Measurements from ENCODE around the gene ARID1B.

The ARID1B gene

DNA sequence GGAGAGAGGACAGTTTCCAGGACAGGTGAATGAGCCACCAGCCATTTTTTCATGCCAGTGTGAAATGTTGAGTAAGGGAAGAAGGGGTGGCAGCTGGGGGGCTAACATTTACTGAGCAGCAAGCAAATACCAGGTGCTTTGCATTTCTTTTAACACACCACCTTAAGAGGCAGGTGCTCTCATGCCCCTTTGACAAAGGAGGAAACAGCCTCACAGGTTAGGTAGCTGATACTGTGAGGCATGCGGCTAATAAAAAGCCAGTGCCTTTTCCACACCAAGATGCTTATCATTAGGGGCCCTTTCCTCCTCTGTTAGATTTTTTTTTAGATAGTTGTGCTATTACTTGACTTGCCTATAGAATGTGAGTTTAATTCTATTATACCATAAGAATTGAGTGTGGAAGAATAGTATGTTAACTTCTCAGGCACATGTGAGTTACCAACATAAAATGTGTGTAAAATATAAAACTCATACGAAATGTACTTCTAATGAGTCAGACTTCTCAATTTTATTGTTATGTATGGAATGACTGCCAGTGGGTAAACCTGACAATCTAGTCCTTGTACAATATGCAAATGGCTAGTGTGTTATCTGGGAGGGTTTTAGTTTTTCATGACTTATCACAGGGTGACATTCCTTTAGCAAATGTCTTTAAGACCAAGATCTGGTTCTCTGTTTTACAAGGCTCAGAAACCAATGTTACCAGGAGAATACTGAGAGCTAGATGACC lies 286.2 kb downstream of the ARID1B start:
- peak; percentile 37 for DNase-seq

DNA sequence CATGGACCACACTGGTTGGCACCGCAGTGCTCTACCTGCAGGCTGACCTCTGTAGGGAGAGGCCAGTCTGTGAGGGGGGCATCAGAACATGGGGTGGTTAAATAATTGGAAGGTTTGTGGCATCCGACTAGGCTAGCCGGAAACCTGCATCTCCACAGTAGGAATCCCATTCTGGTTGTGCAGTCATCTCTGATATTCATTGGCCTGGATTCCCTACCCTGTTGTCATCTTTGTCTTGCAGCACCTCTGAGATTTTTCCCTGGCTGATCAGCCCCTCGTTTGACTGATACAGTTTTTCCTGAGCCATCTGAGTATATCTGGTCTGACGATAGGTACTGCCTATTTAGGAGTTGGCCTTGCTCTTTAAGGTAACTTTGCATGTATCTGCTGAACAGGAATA lies 286.7 kb downstream of the ARID1B start:
- no peak for DNase-seq

DNA sequence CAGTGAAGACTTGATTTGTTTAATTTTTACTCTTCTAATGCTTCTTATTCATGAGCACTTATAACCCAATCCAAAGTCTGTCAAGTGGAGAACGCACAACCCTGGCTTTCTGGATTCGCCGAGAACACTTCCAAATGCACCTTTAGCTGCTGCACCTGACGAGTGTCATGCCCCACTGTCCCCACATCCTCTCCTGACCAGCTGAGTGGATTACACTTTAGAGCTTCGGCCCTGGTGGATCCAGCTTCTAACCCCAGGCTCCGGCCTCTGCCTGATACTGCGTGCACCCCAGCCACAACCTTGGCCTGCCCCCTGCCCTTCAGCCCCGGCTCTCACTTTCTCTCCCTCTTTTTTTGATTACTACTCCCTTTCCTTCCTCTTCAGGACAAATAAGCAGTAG lies 287.3 kb downstream of the ARID1B start:
- no peak for DNase-seq

DNA sequence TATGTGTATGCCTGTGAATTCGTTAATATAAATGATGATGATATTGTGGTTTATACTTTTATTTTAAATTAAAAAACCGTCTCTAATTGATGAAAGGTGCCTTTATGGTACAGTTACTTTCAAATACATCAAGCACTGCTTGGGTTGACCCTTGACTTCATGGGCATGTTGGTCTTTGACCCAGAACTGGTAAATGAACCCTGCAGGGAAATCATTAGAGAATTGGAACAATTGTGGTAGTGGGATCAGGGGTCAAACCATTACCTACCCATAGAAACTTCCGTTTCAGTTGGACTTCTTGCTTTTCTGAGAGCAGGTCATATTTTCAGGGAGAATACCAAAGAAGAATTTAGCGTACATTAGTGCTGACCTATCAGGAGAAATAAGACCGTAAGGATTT lies 288.2 kb downstream of the ARID1B start:
- DNase-seq: no peak

DNA sequence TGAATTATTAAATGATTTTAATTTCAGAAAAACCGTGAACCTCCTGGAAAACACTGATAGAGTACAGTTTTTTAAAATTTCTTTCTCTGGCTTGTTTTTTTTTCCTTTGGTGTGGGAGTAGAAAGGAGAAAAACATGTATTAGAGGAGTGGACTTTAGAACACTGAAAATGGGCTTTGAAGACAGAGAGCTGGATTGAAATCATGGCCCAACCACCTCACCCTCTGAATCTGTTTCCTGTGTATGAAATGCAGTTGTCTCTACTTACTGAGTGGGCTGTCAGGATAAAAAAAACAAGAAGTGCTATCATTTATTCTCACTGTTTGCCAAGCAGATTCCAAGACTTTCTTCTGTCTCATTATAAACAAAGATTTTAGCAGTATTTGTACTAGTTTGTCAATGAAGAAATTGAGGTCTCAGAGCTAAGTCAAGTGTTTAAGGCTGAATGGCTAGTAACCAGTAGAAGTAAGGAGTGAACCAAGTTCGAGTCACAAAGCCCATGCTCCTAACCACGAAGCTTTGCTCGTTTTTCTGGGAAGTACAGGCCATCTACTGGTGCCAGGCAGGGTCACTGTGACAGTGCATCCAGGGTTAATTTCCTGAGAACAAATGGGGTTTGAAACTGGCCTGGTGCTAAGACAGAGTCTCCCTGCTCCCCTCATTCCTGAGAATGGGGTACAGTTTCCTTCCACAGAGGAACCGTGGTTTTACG lies 289.8 kb downstream of the ARID1B start:
- DNase-seq: no peak

DNA sequence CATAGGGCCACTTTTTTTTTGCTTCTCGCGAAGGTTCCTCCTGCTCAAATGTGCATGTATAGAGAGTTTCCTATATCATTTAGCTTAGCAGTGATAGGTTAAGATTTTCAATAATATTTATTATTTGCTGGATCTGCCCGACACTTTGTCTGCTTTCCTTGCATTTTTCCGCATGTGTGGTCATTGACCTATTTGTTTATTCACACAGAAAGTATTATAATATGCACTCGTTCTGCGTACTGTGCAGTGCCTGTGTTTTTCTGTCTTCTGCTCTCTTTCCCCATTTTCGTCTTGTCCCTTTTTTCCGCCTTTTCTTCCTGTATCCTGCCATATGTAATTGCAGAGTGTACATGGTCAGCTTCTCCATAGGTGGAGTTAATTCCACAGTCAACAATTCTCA lies 290.3 kb downstream of the ARID1B start:
- no peak for DNase-seq

DNA sequence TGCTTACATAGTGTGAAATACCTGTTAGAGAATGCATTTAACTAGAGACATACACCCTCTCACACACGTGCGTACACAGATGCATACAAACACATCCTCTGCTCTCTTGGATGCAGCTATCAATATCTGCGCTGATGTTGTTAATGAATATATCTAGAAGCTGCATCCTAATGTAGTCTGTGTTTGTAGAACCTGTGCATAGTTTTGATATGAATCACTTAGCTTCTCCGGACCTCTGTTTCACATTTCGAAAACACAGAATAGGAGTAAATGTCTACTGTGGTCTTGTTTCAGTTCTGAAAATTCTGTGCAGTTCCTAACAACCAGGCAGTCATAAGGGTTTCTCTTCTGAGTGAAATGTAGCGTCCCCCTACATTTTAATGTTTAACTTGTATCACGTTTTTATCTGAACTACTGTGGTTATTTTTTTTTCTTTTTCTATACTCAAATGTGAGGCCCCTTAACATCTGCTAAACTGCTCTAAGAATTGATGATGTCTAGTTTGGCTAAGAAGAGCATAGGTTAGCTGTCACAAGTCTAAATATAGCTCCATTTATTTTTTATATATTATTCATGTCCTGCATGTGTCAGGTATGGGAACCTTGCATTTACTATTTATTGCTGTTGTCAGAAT lies 291.6 kb downstream of the ARID1B start:
- DNase-seq: no peak

DNA sequence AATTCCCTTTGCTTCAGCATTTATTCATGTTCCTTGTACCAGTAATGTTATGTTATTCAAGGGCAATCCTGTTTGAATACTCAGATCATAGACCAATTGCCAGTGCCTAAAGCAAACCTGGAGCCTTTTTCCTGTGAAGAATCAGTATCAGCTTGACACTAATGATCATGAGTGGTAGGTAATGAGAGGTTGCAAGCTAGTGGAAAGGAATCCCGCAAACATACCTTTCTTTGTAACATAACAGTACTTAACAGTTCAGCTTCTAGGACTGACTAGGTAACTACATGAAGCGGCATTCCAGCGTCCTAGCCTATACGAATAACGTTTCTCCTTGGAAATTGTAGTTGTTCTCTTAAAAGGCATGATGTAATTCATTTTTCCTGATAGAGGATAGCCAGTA lies 292.4 kb downstream of the ARID1B start:
- DNase-seq: no peak

DNA sequence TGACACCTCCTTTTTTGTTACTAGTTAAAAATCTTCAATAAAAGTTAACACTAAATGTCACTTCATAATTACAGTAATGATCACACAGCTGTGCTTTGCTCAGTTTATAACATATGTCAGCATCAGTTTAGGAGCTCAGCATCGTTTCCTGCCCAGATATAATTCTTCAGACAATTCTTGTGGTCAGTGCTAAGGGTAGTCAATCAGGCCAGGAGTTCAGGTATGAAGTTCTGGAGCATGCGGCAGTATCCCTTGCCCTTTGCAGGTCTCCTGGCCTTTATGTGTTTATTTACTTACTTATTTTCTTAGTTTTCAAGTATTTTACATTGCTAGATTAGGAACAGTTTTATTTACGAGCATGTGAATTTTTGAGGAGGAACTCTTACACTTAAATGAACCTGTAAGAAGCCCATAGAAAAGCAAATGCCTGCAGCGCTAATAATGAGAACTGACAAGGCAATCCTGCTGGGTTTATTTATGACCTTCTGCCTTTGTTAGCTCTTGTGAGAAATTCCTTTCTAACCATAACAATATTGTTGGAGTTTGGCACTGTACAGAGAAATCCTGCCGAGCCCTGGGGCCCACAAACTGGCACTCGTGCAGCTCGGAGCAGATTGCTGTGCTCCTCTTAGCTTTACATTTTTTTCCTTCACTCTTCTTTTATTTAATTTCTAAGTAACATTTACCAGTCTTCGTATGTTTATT lies 293.4 kb downstream of the ARID1B start:
- peak; percentile 24 for DNase-seq

DNA sequence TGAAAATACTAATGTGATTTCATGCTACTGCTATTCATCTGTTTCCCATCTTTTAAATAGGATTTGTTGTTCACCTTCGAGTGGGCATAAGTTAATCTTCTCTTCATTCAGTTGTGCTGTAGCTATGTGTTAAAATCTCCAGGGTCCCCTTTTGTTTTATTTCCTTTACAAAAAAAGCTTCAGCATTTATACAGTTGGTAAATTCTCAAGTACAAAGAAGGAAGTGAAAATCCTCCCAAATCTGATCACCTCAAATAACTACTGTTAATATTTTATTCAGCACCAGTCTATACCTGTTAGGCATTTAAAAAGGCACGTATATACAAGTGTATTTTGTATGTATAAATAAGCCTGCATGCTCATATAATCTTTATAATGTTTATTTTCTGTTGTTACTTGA lies 294.9 kb downstream of the ARID1B start:
- DNase-seq: no peak

DNA sequence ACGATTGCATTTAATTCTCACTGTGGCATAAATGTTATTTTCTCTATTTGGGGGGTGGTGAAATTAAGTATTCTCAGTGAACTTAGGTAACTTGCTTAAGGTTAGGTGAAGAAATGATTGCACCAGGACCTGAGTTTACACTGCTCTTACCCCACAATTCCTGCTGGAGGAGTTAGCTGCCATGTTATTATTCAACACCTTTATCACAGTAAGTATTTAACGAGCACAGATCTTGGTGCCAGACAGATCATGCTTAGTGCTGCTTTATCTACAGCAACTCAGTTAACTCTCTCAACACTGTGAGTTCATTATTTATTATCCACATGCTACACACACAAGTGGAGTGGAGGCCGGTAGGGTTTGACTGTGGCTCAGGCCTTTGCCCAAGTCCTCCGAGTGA lies 296.4 kb downstream of the ARID1B start:
- DNase-seq: no peak

DNA sequence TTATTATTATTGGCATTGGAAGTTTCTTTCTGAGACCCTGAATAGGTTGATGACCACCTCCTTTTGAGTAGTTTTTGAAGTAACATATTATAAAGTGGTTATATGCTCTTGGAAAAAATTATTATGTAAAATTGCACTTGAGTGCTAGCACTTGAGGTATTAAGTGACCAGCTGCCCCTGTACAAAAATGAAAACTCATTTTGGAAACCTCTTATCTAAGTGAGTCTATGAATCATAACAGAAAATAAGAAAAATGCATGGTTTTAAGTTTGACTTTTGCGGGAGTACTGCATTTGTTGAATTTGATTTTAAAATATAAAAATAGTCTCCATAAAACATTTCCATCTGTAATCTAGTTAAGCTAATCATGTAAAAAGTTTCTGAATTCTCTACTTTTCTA lies 297.8 kb downstream of the ARID1B start:
- no peak for DNase-seq

DNA sequence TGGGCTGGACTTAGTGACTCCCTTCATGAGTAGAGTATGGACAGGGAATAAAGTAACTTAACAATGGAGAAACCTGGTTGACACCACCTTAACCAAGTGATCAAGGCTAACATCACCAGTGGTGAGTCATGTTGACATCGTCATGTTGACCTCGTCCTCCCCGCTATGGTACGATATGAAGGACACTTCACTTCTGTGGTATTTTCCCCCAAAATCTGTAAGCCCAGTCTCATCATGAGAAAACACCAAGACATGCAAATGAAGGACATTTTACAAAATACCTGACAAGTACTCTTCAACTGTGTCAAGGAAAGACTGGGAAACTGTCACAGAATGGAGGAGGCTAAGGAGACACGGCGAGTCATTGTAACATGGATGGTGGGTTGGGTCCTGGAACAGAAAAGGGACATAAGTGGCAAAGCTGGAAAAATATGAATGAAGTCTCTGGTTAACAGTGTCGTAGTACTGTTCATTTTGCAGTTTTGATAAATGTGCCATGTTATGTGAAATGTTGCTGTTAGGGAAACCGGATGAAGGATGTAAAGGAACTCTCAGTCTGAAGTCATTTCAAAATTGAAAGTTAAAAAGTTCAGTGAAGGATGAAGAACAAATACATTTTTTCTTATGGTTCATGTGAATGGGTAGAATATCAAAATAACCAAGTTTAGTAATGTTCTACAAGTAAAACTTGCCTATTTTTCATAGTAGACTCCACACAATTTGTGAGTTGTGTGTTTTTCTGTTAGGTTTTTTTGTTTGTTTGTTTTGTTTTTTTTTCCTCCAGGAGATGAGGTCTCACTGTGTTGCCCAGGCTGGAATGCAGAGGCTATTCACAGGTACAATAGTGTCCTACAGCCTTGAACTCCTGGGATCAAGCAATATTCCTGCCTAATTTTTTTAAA lies 298.6 kb downstream of the ARID1B start:
- DNase-seq: peak; percentile 33

DNA sequence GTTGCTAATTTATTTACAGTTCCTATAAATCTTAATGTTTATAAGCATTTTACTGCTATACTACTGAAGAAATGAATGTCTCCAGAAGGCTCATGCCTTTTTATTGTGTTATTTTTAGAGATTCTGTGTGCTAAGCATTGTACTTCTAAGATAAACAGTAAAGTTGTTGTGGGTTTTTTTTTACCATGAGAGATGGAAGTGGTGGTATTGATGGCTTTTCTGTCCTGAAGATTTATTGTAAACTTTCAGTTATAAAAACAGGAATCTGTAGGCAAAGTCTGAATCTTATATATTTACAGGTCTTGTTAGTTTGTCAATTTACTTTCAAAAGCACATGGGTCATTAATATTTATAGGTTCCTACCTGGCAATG lies 299.3 kb downstream of the ARID1B start:
- DNase-seq: no peak

DNA sequence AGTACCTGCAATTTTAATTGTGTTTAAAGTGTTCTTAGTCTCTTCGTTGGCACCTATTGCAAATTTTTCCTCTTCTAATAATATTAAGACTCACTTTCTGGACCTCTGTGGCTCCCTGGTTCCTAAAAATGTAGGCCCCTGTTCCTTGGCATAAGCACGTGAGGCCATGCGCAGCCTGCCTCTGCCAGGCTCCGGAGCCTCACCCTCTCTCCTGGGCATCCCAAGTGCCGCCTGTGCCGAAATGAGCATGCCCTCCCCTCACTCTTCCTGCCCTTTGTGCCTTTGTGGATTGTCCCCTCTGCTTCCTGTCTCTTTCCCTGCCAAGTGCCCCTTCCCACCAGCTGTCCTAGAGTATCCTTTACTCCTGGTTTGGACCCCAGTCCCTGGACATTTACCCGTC lies 300.1 kb downstream of the ARID1B start:
- DNase-seq: no peak

DNA sequence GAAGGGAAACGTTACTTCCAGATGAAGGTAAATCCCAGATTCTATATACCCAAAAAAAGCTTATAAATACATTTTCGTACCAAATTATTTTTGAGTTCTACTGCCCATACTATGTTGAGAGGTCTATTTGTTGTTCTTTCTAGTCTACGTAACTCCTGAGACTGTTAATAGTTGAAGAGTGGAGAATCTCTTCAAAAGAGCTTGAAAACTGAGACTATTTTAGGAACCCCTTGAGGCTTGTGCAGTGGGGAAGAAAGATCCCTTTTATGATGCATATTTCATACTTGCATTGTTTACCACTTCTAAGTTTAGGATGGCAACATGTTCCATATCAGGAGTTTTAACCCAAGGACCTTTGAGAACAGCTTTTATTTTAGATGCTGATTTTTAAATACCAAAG lies 301.1 kb downstream of the ARID1B start:
- DNase-seq: no peak

DNA sequence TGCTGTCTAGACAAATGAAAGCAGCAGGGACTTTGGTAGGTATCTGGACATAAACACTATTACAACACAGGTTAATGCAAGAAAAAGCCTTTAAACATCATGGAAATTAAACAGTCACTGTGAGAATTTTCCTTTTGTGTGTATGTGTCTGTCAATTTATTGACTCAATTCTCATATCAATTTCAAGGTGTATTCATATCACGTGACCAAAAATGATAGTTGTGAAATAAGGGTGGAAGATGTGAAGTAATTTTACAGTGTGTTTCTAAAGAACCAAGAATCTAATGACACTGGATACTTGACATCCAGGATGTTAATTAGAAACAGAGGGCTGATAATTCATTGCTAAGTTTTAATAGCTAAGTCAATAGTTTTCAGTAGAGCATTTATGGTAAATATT lies 302.1 kb downstream of the ARID1B start:
- DNase-seq: no peak

DNA sequence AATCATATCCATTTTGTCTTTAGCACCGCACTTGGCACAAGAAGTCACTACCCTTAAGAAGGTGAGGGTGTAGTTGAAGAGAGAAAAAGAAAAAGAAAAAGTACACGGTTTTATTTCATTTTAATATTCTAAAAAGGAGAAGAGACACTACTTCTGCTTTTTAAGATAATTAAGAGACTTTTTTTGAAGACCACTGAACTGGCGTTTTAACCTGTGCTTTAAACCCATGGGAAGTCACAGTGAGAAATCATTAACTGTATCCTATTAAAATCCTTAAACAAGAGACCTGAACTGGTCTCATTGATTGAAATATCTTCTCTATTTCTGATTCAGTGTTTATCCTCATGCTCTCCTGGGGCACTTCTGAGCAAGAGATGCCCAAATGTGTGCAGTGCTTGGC lies 302.6 kb downstream of the ARID1B start:
- DNase-seq: no peak

DNA sequence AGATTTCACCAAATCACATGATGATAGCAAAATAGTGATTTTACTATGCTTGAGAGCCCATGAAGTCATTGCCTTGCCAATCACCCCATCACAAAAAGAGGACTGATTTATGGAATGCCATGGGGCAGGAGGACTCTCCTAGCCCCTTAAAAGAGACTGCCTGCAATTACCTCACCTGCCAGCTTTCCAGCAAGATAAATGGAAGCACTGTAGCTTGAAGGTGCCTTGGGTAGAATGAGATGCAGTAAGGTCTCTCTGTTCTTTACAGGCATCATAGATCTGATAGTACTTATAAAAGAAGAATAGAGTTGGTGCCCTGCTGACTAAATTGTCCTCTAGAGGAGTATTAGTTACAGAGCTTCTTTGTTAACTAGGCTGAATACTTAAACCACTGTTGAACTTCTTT lies 303.8 kb downstream of the ARID1B start:
- no peak for DNase-seq

DNA sequence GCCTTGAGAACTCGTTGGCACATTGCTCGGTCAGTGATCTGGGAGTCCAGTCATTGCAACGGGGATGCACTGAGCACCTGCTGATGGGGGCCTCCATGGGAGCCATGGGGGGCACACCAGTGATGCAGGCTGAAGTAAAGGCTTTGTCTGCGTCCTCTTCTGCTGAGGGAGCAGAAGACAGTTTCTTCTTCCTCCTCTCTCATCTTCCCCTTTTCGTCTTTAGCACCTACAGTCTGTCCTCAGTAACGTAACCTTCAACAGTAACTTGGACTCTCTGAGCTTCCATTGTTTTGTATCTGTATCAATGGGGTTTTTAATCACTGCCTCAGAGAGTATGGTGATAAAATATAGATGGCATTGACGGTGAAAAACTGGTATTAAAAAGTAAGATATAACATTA lies 306.2 kb downstream of the ARID1B start:
- no peak for DNase-seq

DNA sequence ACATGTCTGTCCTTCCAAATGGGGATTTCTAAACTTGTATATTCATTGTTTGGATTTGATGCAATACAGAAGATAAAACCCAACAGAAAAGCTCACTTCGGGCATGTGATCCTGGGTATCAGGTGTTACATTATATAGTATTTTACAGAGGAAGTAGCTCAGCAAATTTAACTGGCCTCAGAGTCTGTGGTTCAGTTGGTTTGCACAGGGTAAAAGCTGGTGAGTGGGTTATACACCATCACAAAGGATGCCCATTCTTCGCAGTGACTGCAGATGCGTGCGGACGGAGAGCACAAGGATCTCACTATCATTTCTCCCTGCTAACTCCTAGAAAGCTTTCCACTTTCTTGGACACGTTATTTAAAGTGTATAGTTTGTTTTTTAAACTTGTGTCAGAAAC lies 309.5 kb downstream of the ARID1B start:
- no peak for DNase-seq

DNA sequence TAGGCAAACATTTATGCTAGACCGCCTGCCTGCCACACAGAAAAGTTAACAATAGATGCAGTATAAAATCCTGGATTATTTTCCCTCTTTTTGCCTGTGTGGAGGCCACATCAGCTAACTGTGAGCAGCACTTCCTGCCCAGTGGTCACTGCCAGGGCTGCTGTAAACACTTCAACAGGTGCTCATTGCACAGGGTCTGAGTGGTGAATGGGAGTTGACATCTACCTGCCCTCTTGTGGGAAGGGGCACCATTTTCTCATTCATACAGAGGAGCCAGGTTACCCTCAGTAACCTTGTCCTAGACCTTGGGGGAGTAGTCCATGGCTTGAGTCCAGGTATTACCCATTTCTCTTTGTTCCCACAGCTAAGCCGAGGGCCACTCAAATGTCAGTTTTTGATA lies 310.8 kb downstream of the ARID1B start:
- no peak for DNase-seq

DNA sequence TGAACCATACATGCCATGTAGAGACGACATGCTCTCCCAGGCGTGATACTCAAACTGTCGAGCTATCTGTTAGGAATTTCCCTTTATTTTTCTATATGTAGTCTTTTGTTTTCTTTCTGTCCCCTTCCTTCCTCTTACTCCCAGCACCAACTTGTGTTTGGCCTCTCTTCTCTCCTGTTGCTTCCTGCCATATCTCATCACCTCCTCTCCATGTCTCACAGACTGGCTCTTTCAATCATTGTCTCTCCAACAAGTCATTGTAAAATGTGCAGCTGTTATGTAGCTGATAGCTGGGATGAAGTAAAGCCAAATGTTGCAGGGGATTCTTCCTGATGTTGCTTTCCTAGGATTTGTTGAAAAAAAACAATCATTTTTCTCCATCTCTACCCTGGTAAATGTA lies 311.7 kb downstream of the ARID1B start:
- DNase-seq: no peak
